GM21717 (cell line): ENCODE results near the gene NCS1.

Experiments used
- ATAC-seq: cut with Tn5 transposase; IDR thresholded peaks from one replicate; pipeline ENCODE4 v1.9.1; 2021; ENCODE audit warnings: mild to moderate bottlenecking, moderate library complexity; ENCODE audit not compliant: unreplicated experiment

NCS1 gene

DNA sequence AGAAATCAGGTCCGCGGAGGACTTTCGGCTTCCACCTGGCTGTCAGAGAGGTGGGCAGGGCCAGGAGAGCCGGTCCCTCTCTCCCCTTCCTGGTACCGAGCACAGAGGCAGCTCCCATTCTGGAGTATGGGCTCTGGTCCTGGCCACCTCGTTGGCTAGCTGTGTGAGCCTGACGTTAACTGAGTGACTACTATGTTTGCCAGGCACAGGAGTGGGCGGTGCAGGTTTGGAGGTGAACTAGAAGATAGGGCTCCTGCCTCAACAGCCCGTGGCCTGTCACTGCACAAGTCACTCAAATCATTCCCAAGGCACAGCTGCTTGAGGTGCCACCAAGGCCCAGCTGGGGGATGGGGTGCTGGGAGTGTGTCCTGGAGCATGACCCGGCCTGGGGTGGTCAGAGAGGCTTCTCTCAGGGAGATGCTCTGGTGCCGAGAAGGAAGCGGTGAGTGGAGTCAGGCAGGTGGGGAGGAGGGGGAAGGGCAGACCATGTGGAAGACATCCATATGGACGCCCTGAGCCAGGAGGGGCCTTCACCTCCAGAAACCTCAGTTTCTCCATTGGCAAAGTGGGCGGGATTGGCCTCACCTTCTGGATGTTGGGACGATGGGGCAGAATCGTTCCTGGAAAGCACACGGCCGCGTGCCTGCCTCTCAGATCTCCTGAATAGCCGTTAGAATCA is 39.5 kb downstream of the NCS1 start:
- no peak for ATAC-seq

DNA sequence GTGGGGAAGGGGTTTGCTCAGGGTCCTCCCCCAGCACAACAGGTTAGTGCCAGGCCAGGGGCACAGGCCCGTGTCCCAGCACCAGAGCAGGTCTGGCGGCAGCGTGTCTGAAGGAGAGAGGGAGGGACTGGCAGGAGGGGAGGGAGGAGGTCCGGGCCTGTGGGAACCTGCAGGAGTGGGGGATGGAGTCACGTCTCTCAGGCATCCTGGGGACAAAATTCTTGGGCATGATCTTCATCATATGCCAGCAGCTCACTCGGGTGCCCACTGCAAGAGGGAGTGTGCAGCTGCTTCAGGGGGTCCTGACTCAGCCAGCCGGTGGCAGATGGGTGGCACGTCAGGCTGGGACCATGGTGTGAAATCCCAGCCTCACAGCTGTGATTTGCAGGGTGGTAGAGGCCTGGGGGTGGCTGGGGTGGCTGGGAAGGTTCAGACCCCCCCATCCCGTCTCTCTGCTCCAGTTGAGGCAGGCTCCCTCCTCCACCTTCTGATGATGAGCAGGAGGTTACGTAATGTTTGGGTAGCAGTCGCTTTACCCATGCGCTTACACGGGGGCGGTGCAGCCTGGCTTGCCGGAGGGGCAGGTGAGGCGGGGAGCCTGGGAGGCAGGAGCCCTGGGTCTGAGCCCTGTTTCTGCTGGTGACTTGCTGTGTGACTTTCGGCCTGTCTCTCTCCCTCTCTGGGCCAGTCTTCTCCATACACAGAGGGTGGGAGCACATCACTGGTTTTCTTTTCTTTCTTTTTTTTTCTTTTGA is 40.5 kb downstream of the NCS1 start:
- no peak for ATAC-seq

DNA sequence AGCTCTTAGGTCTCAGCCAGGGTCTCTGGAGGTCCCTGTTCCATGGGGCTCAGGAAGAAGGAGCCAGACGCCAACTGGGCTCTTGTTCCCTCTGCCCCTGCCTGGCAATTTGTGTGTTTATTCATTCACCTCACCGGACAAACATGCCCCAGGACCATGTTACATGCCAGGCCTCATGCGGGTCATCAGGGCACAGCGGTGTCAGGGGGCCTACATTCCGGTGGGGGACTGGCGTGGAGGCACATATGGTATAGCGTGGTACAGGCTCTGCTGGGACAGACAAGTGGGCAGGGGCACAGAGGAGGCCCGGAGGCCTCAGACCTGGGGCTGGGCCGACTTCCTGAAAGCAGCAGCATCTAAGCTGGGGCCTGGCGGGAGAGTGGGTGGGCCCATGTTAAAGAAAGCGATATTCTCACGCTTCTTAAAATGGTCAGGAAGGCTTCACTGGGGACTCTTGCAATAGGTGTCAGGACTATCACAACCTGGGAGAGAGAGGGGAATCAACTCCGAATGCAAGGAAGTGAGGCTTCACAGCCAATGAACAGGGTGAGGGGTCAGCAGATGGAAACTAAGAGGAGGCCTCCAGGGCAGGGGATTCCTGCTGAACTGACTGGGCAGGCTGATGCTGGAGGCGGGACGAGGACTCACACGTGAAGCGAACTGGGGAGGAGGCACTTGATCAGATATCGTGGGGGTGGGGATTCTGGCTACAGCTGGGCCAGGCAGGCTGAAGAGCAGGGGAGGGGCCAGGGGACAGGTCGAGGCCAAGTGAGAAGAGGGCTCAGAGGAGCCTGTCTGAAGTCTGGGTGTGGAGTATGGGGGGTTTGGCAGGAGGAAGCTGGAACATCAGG is 41.9 kb downstream of the NCS1 start:
- no peak for ATAC-seq

DNA sequence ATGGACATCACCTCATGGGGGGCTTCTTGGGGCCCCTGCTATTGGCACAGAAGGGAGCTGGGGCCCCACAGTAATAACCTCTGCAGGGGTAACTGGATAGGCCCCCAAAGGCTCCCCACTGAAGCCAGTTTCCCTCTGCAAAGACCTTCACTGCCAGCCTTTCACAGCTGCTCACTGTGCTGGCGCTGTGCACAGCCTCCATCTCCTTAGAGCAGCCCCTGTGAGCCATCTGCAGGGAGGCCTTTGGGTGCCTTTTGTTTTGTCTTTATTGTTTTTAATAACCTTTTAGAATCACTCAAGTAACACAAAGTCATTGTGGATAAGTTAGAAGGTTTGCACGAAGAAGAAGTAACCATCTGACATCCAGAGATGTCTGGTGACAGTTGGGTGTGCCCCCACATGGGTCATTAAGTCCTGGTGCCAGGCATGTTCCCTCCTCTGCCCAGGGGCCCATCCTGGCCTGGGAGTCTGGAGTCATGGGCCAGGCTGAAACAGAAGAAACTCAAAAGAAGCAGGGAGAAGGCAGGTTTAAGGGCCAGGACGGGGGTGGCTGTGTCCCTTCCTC is 42.7 kb downstream of the NCS1 start:
- ATAC-seq = no peak

DNA sequence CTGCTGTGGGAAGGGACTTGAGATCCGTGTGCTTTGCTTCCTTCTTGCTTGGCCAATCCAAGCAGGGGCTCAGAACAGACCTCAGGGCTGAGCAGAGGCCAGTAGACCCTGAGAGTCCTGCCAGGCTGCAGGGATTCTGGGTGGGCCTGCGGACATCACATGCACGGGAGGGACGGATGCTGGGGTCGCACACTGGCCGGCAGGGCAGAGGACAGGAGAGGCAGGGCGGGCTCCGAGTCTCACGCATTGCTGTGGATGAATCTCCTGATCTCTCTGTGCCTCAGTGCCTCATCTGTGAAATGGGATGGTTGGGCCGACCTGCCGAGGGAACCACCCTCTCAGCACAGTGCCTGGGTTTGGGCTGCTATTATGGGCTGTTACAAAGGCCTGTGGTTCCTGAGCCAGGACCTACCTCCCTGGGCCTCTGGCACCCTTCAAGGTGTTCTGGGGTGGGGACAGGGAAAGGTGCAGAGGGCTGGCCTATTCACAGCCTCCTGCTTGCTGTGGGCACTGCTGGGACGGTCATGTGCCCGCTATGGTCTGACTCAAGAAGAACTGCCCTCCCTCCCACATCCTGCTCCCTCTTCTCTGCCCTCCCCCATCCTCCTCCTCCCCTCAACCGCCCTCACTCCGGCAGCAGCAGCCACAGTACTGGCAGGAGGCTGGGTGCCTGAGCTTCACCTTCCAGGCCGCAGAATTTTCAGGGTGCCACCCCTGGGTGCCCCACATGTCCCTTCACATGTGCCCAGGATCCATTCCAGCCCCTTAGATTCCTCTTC is 43.3 kb downstream of the NCS1 start:
- ATAC-seq = no peak

DNA sequence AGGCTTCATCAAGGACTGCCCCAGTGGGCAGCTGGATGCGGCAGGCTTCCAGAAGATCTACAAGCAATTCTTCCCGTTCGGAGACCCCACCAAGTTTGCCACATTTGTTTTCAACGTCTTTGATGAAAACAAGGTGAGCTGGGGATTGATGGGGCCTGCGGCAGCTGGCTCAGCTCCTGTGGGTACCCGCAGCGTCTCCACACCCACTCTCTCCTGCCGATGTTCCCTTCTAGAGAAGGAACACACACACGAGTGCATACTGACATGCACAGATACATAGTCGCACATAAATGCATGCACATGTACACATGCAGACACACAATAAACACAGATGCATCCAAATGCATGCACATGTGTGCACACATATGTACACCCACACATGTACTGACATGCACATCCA is 45.6 kb downstream of the NCS1 start:
- no peak for ATAC-seq

DNA sequence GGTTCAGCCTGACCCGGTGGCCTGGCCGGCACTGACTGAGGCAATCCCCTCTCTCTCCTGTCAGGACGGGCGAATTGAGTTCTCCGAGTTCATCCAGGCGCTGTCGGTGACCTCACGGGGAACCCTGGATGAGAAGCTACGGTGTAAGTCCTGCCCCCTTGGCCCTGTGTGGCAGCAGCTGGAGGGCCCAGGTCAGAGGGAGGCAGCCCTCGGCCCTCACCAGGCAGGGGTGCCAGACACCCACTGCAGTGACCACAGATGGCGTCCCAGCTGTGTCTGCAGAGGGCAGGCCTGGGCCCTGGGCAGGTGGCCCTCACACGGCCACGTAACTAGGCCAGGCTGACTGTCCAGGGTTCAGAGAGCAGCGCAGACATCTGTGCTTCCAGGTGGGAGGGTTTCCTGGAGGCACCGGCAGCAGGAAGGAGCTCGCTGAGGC is 47.5 kb downstream of the NCS1 start:
- ATAC-seq = no peak

DNA sequence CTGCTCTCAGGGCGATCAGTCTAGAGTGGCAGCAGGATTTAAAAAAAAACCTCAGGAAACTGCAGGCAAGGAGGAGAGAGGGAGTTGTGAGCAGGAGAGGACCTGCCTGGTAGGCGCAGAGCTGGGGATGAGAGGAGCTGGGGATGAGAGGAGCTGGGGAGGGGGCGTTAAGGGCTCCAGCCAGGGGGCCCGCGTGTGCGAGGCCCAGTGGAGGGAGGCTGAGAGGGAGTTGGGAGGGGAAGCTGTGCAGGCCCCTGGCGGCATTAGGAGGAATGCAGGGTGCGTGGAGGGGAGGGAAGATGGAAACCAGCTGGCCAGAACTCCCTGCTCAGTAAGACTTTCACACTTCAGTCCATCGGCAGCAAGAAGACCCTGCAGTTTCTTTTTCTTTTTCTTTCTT is 48.1 kb downstream of the NCS1 start:
- ATAC-seq = no peak

DNA sequence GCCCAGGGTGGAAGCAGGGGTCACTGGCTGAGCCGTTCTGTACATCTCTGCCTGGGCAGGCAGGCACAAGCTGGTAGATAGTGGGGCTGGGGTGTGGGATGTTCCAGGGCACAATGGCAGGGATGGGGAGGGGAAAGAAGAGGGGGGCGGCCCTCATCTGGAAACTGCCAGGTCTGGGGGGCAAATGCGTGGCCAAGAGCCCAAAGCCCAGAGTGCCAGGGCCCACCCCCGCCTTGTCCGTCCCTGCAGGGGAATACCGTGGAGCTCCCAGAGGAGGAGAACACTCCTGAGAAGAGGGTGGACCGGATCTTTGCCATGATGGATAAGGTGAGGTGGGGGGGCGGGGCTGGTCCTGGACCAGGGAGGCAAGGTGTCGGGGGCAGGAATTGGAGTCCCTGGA is 50.6 kb downstream of the NCS1 start:
- ATAC-seq = no peak

DNA sequence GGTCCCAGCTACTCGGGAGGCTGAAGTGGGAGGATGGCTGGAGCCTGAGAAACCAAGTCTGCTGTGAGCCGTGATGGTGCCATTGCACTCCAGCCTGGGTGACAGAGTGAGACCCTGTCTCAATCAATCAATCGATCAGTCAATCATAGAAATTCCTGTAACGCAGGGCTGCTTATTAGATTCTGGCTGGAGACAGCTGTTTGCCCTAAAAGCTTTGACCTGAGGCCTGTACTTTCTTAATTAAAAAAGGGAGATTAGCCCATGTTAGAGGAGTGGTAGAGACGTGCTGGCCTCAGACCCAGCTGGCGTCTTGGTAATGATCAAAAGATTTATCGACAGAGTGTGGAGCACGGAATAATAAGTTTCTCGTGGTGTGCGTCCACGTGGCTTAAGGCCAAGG is 52.9 kb downstream of the NCS1 start:
- no peak for ATAC-seq

DNA sequence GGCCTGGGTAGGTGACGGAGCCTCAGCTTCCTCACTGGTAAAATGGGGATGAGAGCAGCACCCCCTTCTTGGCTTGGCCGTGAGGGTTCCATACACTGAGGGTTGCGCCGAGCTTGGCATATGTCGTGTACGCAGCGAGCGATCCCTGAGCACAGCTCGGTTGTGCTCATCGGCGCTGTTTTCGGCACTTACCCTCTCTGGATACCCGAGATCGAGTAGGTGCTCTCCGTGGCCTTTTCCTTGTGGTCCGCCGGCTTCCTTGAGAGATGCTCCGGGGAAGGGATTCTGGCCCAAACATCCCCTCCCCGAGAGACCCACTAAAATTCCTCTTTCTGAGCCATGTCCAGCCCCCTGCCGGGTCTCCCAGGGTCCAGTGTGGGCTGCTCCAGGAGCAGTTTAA is 53.4 kb downstream of the NCS1 start:
- ATAC-seq = no peak

DNA sequence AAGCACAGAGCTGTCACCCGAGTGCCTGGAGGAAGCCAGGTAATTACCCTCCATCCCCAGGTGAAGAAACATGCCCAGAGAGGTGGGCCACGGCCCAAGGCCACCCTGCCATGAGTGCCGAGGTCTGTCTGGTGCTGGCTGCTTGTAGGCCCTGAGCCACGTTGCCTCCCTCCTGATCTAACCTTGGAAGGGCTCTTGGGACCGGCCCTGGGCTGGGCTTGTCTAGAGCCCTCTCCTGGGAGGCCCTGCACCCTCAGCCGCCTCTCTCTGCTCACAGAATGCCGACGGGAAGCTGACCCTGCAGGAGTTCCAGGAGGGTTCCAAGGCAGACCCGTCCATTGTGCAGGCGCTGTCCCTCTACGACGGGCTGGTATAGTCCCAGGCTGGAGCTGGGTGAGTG is 53.9 kb downstream of the NCS1 start:
- no peak for ATAC-seq

DNA sequence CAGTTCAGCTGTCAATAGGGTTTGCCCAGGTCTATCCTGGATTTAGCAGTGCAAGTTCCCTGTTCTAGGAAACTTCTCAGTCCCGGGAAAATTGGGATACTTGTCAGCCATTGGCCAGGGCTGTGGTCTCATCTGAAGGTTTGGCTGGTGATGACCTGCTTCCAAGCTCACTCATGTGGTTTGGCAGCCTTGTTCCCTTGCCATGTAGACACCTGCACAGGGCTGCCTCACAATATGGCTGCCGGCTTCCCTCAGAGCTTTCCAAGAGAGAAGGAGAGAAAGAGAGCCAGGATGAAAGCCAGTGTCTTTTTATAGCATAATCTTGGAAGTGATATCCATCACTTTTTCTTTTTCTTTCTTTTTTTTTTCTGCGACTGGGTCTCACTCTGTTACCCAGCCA is 55.6 kb downstream of the NCS1 start:
- ATAC-seq = no peak

DNA sequence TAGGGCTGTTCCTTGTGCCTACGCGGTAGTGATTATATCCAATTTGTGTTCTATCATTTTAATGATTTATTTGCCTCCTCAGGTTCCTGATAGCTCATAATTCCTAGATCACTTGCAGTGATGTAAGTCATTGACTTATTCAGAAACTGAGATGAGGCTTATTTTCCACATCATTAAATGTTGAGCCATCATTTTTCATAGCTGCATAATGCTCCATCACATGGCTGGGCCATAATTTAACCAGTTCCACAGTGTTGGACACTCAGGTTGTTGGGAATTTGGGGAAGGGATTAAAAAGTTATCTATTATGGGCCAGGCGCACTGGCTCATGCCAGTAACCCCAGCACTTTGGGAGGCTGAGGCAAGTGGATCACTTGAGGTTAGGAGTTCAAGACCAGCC is 57.6 kb downstream of the NCS1 start:
- ATAC-seq = no peak

DNA sequence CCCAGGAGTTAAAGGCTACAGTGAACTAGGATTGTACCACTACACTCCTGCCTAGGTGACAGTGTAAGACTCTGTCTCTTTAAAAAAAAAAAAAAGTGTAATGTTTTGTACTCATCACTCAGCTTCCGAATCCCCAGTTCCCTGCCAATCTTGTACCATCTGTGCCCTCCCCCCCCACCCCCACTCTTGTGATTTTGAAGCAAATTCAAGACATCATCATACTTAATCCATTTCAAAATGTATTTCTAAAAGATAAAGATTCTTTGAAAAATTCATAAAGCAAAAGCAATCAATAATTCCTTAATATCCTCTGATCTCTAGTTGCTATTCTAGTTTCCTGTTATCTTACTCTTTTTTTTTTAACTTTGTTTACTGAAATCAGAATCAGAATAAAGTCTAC is 58.4 kb downstream of the NCS1 start:
- no peak for ATAC-seq

DNA sequence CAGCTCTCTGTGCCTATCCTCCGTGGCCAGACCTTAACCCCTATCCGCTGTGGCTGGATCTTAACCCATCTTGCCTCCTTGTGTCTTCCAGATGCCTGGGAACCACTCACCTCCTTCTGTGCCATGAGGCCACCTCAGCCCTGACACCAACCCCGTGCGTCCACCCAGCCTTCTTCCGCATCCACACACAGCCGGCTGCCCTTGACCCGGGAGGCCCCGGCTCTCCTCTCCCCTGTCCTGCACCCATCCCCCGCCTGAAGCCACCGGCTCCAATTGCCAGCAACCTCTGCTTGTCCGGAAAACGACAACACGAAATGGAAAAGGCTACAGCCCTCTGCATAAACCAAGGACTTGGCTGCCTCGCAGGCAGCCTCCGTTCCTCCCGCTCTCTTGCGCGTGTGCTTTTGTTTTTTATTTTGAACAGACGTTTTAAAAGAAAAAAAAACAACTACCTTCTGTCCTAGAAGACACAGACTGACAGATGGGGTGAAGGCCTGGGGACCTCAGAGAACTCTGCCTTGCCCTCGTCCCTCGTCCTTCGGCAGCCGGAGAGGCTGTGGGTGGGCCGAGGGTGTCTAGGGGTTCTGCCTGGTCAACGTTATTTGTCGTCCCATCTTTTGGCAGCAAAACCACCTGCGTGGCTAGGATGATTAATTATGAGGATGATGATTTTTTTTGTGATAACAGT is 60.8 kb downstream of the NCS1 start:
- no peak for ATAC-seq

DNA sequence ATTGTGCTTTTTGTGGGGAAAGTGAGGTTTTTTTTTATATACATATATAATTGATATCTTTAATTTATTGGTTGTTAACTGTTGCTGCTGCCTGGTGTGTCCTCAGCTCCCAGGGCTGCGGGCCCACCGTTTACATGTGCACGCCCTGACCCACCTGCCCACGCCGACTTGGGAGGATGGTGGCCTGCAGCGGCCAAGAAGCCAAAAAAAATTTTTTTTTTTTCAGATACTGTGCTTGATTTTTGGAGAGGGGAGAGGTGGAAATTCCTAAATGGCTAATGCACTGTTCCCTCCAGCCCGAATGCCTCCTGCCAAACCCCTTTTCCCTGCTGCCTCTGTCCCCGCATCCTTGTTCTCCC is 61.4 kb downstream of the NCS1 start:
- ATAC-seq = no peak

DNA sequence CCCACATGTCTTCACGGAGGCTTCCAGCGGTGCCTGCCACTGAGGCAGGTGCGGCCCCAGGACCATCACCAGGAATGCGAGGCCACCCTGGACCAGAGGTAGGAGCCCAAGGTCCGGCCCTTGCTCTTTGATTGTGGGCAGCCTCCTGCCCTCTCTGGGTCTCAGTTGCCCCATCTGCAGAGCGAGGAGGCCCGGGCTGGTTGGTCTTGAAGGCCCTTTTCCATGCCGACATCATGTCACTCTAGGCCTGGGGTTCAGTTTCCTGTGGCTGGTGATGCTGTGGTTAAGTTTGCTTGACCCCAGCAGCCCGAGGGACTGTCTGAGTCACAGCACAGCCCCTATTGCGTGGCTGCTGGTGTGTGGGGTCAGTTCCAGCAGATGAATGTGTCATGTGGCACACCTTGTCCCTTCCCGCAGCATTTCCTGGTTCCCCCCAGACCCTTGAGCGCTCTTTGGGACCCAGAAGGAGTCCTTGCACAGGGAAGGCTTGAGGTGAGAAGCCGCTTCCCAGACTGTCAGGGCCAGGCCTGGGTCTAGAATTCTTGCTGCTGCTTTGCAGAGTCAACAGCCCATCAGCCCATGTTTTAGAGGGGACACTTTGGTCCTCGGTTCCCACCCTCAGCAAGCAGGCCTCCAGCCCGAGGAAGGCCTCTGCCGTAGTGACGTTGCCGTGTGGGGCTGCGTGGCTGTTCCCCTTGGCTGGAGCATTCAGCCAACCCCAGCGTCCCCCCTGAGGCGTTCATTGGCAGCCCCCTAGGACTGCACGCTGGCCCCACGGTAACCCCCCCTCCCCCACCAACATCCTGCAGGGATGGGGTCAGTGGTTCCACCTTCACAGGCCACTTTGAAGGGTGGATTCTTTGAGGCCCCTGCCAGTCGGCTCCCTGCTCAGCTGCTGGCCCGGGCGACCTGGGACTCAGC is 62.4 kb downstream of the NCS1 start:
- ATAC-seq = no peak
